Pancreas (tissue), 10 donors: ENCODE measurements around the gene RNASE7. TPM values are rescaled to one million over a fixed set of nuclear protein-coding genes. Genes with fewer than 3 reads are reported as not detected.

Source experiments
- ATAC-seq, 4 donors: fragments of 200-7000 bp; cut with Tn5 transposase; one replicate each; pipeline versions ENCODE4 v1.8.0 to v1.9.1; 2020; ENCODE audit warnings: mild to moderate bottlenecking in 4 of 4, moderate library complexity in 4 of 4
- DNase-seq, 6 donors: peaks; one replicate each; pipeline ENCODE4 v3.0.0-alpha.2; 2020
- FAIRE-seq: peaks from 2 replicates; lab custom pipeline; 2012; peaks lifted over from hg19 to GRCh38; lab: Jason Lieb, UNC
- H3K27ac ChIP-seq, 4 donors: fragments of 200-600 bp; sonication (generic); 1 replicate in 3 of 4; 2 replicates in 1 of 4; pipeline versions ENCODE4 v1.5.0 to v1.8.0; 2020
- H3K27me3 ChIP-seq, 4 donors: fragments of 200-600 bp; one replicate each; pipeline ENCODE4 v1.8.0; 2021
- H3K36me3 ChIP-seq, 3 donors: fragments of 200-600 bp; sonication (generic) in 1 of 3; one replicate each; pipeline versions ENCODE4 v1.5.0 to v1.8.0; 2020 to 2021
- H3K4me1 ChIP-seq, 3 donors: fragments of 200-600 bp; one replicate each; pipeline ENCODE4 v1.8.0; 2021
- H3K4me3 ChIP-seq, 4 donors: fragments of 200-600 bp; sonication (generic) in 2 of 4; one replicate each; pipeline versions ENCODE4 v1.5.0 to v1.8.0; 2020 to 2021
- H3K9me3 ChIP-seq, 4 donors: fragments of 200-600 bp; one replicate each; pipeline ENCODE4 v1.8.0; 2021
- CTCF ChIP-seq, 4 donors: fragments of 200-600 bp; sonication (generic) in 3 of 4; IDR thresholded peaks; one replicate each; pipeline versions ENCODE4 v1.5.0 to v1.8.0; 2021; ENCODE audit warnings: antibody characterized with exemption in 4 of 4
- WGBS, 2 donors: extraction: QIAGEN DNeasy Blood & Tissue Kit; methylation state at CpG; one replicate each; pipeline ENCODE4 v1.1.7; 2013; 5-methylcytosine and 5-hydroxymethylcytosine counted together
- intact Hi-C, 3 donors: fragments of 100-400 bp; cut with DNase I; formaldehyde crosslinking; loops; one replicate each; pipeline versions ENCODE4 v1.11.1 to v1.14.2; 2022
- polyA plus RNA-seq, 2 donors: library from polyadenylated mRNA; stranded (reverse); fragments of 200-250 nt; gene quantifications; one replicate each; pipeline ENCODE4 v1.2.3, GENCODE V29; 2013
- total RNA-seq, 6 donors: library from RNA; stranded (reverse); fragmentation: NEBNext Ultra II Directional in 4 of 6; extraction: Animal tissue kit (Norgen Biotek cat#: 25700) in 4 of 6; gene quantifications; one replicate each; pipeline versions ENCODE4 v1.2.1 to v1.2.4, GENCODE V29; 2021 to 2023
- donor health status: healthy with polysubstance abuse.
- donor health status: DM: no; HTN: no; CAD: no; lungs with moderate emphysema.
- donor health status: DM: no; HTN: no; CAD: no.
- donor health status: control.
- donor health status: control.
- donor health status: Bipolar disorder and iron deficiency.
- donor health status: DM: yes; HTN: yes; CAD: no.
- donor health status: DM: no; HTN: no; CAD: no.
- donor health status: DM: no; HTN: no; CAD: no.
- donor health status: DM: yes; HTN: yes; CAD: no.

Gene RNASE7
- total and polyA plus RNA-seq, 8 donors = 0.11 to 0.78 (median 0.23) TPM; not detected in 3

GRCh38 chr14:21017528-21018245 lies 24.5 kb upstream of the RNASE7 start:
- intact Hi-C loops = loop anchor here in 1 of 3 donors (5.0 kb wide), 1 partner anchor 75 kb away; no protein-coding TSS in a partner anchor
- DNase-seq (no peak), ATAC-seq (no peak), FAIRE-seq (no peak)
- no peak overlapping the region for H3K27ac ChIP-seq
- no peaks in the 10 kb centered on the region for H3K9me3 ChIP-seq
- 83 to 84% methylated on average over 28 of the region's 28 CpGs for WGBS, 2 donors
- no peak for TF ChIP-seq CTCF (IDR thresholded peaks at IDR 0.05)
- no peak overlapping the region for H3K4me3 ChIP-seq
- peaks cover 0 to 26% (median 0%) of the 10 kb centered on the region in 3 donors for H3K36me3 ChIP-seq
- H3K4me1 ChIP-seq = no peaks in the 10 kb centered on the region
- H3K27me3 ChIP-seq = no peaks in the 10 kb centered on the region

- ATAC-seq (no peak), FAIRE-seq (no peak), DNase-seq (no peak)
- H3K4me1 ChIP-seq = no peaks in the 10 kb centered on the region
- H3K27me3 ChIP-seq = no peaks in the 10 kb centered on the region
- H3K27ac ChIP-seq = no peak overlapping the region
- 78 to 81% methylated on average over 7 of the region's 7 CpGs for WGBS, 2 donors
- TF ChIP-seq CTCF (IDR thresholded peaks at IDR 0.05) = no peak
- peaks cover 0 to 26% (median 0%) of the 10 kb centered on the region in 3 donors for H3K36me3 ChIP-seq
- H3K4me3 ChIP-seq = no peak overlapping the region
- no peaks in the 10 kb centered on the region for H3K9me3 ChIP-seq
- intact Hi-C loops = loop anchor here in 1 of 3 donors (5.0 kb wide), 1 partner anchor 74 kb away; no protein-coding TSS in a partner anchor
Observed at GRCh38 chr14:21018286-21018685, 23.9 kb upstream of the RNASE7 start.

DNA sequence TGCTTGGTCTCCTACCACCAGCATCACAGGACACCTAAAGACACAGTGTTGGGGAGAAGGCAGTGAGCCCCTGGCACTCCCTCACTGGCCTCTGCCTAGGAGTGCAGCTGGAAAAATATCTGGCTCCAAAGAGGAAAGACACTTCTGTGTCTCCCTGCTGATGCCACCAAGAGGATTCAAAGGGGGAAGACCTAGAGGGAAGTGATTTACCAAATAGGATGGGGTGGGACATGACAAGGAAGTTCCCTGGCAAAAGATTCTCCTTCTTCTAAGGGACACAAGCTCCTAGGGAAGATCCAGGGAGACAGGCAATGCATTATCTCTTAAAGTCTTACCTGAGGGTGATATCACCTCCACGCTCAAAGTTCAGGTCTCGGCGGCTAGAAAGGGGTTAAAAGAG lies 23.4 kb upstream of the RNASE7 start:
- H3K36me3 ChIP-seq = peaks cover 0 to 26% (median 0%) of the 10 kb centered on the region in 3 donors
- H3K27ac ChIP-seq = no peak overlapping the region
- DNase-seq = no peak
- H3K9me3 ChIP-seq = no peaks in the 10 kb centered on the region
- no peaks in the 10 kb centered on the region for H3K27me3 ChIP-seq
- FAIRE-seq = no peak
- no peak for ATAC-seq
- no peak for TF ChIP-seq CTCF (IDR thresholded peaks at IDR 0.05)
- WGBS, 2 donors = 93 to 96% methylated on average over 3 of the region's 3 CpGs
- intact Hi-C loops = loop anchor here in 1 of 3 donors (5.0 kb wide), 1 partner anchor 74 kb away; no protein-coding TSS in a partner anchor
- no peak overlapping the region for H3K4me3 ChIP-seq
- peaks cover 0 to 3% (median 1%) of the 10 kb centered on the region in 3 donors for H3K4me1 ChIP-seq

DNA sequence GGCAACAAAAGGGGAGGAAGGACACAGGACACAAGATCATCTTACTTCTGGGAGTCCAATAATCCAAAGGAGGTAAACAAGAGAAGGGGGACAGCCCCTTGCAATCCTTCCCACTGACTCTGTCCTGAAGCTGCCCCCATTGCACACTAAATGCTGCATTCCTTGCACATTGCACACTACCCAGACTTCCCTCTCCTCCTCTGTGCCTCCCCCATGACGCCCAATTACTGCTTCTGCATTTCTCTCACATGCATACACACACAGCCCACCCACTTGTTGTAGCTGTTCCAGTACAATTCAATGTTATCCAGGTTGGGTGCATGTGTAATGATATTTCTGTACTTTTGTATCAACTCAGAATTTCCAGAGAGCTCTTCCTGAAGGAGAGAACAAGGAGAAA lies 22.8 kb upstream of the RNASE7 start:
- no peak for DNase-seq
- no peak for ATAC-seq
- peaks cover 0 to 5% (median 3%) of the 10 kb centered on the region in 3 donors for H3K4me1 ChIP-seq
- 64 to 79% methylated on average over 1 of the region's 1 CpG for WGBS, 2 donors
- intact Hi-C loops = loop anchor here in 1 of 3 donors (5.0 kb wide), 1 partner anchor 73 kb away; no protein-coding TSS in a partner anchor
- peaks cover 0 to 26% (median 0%) of the 10 kb centered on the region in 3 donors for H3K36me3 ChIP-seq
- no peak overlapping the region for H3K27ac ChIP-seq
- TF ChIP-seq CTCF (IDR thresholded peaks at IDR 0.05) = no peak
- FAIRE-seq = no peak
- no peak overlapping the region for H3K4me3 ChIP-seq
- H3K9me3 ChIP-seq = no peaks in the 10 kb centered on the region
- H3K27me3 ChIP-seq = no peaks in the 10 kb centered on the region
